Measurements from ENCODE around the gene MGAT4D.
"Not testable (repeated sequence)": the region's sequence is repeated elsewhere in the genome, so short reads cannot be mapped to it uniquely, and the experiment has no call there.

MGAT4D gene

DNA sequence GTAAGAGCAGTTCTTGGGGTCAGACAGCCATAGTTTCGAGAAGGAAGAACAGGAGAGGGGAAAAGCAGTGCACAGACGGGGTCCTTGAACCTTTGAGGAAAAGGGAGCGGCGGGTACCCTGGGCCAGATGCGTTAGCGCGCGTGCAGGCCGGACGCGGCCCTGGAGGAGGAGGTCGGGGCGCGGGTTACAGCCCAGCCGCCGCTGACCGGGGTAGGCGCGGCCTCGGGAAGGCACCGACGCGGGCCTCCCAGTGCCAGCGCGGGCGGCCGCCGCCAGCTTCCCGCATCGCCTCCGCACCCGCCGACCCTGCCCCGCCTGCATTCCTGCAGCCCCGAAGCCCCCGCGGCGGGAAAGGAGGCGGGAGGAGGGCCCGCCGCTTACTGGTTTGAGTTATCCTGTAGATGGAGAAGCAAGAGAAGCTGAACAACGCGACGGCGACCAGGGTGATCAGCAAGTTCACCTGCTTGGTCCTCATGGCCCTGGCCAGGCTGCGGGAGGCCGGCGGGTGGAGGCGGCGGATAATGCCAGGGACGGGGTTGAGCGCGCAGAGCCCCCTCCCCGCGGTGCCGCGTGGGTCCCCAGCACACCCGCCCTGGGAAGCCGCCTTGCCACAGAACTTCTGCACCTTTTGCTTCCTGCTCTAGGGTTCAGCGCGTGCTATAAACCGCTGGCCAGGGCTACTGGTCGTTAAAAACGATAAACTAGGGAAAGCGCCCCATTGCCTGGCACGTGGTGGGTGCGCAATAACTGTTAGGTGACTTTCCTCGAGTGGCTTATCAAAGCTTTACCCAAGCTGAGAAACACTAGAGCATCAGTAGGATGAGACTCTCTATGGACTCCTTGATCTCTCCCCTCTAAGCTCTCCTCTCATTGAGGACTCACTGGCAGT, at the start of gene MGAT4D:
TSS of gene MGAT4D (minus strand) at position 547 of the 890 bp plus-strand sequence. CDS start at position 476, 71 bp downstream.
- no peak for DNase-seq

DNA sequence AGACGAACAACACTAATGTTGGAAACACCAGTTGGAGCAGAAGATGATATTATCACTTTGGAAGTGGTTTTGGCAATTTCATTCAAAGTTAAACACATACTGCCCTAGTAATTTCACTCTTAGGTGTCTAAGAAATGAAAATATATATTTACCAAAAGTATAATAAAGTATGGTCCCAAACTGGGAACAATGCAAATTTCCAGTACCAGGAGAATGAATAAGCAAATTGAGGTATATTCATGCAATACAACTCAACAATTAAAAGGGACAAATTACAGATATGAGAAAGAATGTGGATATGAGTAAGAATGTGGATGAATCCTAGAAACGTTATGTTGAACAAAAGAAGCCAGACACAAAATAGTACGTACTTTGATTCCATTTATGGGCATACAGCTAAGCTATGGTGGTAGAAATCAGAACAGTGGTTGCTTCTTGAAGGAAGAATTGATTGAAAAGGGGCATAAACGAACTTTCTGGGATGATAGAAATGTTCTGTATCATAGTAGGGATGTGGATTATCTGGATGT, 35.9 kb upstream of the MGAT4D start:
- no peak for DNase-seq

DNA sequence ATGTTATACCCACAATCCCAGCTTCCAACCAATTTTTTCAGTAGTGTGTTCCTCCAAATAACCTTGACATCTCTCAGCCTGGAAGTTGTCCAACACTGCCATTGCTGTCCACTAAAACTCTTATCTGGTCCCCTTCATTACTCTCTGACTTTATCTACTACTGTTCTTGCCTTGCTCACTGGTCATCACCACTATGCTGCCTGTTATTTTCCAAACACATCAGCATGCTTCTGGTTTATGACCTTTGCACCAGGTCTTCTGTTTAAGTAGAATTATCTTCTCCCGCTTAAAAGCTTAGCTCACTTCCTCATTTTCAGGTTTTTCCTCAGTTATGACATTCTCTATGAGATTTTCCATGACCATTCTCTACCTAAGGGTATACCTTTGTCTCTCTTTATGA, 31.3 kb upstream of the MGAT4D start:
- no peak for DNase-seq

DNA sequence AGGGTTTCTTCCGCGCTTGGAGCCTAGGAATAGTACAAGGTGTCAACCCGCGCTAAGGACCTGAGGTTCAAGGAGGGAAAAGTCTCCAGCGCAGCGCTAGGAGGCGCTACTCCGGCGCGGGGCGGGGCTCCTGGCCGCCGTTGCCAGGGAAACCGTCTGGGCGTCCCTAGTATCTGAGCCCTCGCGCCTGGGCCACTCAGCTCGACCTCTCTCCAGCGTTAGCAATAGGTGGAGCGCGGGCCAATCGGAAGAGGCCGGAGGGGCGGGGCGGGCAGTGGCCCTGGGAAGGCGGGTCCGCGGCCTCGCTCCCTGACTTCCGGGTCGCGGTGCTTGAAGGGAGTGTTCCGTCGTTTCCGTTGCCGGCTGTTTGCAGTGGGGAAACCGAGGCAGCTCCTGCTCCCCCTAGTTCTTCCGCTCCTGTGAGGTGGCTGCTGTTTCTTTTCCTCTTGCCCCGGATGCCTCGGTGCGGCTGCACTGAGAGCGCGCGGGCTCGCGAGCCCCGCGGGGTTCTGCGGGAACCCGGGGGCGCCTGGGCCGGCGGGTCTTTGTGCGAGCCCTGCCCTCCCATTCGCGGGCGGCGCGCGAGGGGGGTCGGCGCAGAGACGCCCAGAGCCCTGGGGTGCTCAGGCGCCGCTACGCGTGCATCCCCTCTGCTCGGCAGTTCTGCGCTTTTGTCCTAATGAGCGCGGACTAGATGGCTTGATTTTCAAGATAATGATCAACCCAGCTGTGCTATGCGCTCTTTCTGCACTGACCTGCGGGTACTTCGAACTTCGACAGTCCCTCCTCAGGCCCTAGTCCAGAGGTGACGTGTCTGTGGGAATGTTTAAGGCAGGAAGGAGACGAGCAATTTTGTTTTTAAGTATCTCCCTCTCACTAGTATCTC, 26.0 kb upstream of the MGAT4D start, which contains the start of gene ELMOD2:
TSS of gene ELMOD2 (plus strand) at position 312 of the 886 bp plus-strand sequence. CDS start 1,261 bp downstream, outside the sequence.
- peak; percentile 81 to 95 for DNase-seq

- no peak for DNase-seq
Observed at GRCh38 chr4:140523370-140523856, 25.3 kb upstream of the MGAT4D start.

- no peak for DNase-seq
Observed at GRCh38 chr4:140515423-140515822, 17.3 kb upstream of the MGAT4D start.

- not testable (repeated sequence) for DNase-seq
Observed at GRCh38 chr4:140513765-140514164, 15.7 kb upstream of the MGAT4D start.

- DNase-seq, result no peak
Observed at GRCh38 chr4:140504261-140504660, 6.2 kb upstream of the MGAT4D start.

GRCh38 chr4:140499391-140499790, 1.3 kb upstream of the MGAT4D start:
- no peak for DNase-seq

DNA sequence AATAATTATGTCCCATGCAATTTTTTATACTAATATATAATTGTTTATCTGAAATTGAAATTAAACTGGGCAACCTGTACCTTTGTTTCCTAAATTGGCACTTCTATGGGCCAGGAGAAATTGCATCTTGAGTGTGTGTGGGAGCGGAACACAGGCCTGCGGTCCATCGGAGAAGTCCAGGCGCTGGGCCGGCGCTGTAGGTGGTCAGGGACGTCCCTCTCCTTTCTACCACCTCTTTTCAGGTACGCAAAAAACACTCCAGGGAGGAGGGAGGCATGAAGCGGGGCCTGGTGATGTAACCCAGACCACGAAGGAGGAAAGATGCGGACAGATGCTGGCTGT, 717 bp downstream of the MGAT4D start:
- no peak for DNase-seq

GRCh38 chr4:140485939-140486338, 12.2 kb downstream of the MGAT4D start:
- no peak for DNase-seq

DNA sequence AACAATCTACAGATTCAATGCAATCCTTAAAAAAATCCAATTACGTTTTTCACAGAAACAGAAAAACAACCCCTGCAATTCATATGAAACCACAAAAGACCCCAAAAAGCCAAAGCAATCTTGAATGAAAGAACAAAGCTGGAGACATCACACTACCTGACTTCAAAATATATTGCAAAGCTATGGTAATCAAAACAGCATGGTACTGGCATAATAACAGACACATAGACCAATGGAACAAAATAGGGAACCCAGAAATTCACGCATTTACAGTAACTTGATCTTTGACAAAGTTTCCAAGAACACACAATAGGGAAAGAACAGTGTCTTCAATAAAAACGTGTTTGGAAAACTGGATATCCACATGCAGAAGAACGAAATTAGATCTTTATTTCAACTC, 14.6 kb downstream of the MGAT4D start:
- no peak for DNase-seq

DNA sequence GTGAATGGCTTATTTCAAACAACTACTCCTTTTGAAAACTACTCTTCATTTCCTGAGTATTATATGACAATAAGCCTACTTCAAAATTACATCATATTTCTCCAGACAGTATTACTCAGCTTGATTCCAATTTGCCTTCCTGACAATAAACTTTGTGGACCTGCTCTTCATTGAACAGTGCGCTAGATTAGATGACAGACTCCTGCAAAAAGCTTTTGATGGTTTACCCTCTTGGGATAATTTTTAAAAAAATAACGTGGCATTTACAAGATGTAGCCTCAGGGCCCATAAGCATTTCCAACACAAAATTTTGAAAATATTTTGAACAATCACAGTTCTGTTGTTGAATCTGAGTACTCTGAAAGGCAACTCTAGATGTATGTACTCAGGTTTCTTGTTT, 25.9 kb downstream of the MGAT4D start:
- no peak for DNase-seq

DNA sequence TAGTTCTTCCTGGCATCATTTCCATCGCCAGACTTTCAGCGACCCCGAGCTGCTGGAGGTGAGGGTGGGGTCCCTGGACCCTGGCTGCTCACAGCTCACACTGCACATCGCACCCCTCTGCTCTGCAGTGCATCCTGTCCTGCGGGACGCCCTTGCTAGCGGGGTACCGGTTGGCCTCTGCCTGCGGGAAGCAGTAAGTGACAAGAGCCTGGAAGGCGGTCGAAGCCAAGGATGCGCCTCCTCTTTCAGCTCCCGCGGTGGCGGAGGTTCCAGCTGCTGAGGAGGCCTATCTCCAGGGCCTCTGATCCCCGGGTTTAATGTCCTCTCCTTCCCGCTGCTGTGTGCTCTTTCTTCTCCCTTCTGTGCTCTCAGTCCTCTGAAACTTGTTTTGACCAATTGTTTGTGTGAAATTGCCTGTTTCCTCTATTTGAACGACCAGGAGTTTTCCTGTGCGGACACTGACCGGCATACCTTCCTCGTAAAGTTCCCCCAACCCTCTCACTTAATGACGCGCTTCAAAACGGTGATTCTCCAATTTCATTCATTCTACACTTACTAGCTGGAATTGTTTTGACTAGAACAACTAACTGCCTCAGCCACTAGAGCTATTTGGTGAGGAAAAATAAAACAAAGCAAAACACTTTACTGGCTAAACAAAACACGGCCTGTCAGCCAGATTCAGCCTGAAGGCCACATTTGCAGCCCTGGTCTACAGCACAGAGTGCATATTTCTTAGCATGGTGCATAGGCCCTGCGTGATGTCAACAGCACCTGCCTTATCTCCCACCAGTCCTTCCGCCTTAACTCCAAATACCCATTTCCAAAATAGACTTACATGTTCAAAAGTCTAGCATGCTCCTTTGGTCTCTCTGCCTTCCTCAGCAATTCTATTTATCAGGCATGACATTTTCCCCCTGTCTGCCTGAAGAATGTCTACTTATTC, 28.0 kb downstream of the MGAT4D start:
- no peak for DNase-seq

DNA sequence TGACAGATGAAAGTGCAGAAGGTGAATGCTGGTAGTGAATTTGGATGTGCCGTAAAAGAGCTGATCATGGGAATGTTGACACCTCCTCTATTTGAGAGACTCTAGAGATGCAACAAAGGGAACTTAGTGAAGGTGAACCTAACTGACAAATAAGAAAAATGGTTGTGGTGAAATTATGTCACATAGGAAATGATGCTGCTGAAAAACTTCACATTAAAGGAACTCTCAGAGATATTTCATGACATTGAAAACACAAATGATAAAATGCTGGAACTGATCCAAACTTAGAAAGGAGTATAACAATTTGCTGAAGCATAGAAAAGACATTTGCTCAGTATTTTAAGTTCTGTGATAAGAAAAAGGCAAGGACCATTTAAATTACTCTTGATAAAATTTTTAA, 31.9 kb downstream of the MGAT4D start:
- no peak for DNase-seq

DNA sequence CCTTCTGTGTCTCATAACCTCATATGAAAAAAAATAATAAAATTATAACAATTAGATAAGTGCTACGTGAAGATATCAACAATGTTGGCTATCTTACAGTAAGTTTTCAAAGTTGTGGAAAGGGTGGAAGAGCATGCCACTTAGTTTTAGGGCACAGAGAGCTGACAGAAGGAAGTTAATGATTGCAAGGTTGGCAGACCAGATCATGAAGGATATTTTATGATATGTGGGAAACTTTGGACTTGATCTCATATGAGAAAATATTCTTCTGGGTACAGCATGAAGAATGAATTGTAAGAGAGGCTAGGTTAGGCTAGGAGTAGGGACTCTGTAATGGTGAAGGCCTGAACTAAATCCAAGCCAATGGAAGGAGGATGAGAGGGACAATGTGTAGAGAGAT, 34.5 kb downstream of the MGAT4D start:
- no peak for DNase-seq

DNA sequence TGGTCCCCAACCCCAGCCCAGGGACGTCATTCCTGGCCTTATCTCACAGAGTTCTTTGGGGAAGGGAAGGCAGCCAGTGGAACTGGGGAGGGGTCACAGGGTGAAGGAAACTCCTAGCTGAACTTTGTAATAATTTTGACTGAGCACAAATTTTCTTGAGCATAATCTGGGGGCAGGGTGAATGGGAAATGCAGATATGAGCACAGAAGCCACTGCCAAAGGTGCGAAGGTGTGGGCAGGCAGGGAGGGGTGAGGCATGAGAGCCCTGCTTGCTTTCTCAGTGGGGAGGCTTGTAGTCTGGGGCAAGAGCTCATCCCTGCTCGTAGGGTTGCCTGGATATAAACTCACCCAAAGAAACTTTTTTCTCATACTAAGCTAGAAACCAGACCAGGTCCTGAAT, 34.9 kb downstream of the MGAT4D start:
- no peak for DNase-seq

- no peak for DNase-seq
Observed at GRCh38 chr4:140450352-140450751, 47.7 kb downstream of the MGAT4D start.

- DNase-seq, result no peak
Observed at GRCh38 chr4:140448830-140449229, 49.3 kb downstream of the MGAT4D start.

DNA sequence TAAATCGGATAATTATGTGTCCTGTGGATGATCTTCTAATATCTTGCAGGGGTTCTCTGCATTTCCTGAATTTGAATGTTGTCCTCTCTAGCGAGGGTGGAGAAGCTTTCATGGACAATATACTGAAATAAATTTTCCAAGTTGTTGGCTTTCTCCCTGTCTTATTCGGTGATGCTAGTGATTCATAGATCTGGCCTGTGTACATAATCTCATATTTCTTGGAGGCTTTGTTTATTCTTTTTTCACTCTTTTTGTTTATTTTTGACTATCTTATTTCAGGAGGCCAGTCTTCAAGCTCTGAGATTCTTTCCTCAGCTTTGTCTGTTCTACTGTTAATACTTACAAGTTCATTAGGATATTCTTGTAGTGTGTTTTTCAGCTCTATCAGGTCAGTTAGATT, 49.9 kb downstream of the MGAT4D start:
- DNase-seq, result no peak

GRCh38 chr4:140444347-140444746, 53.7 kb downstream of the MGAT4D start:
- DNase-seq, result not testable (repeated sequence)

- no peak for DNase-seq
Observed at GRCh38 chr4:140439644-140440142, 58.4 kb downstream of the MGAT4D start.

Measured in cerebellar nuclear complex (tissue), 1 donor.